Prostate gland (tissue), 2 donors: Measurements from ENCODE around the gene ARSB.

Experiments used
- POLR2A ChIP-seq: fragments of 450-650 bp; IDR thresholded peaks from one replicate; pipeline ENCODE4 v1.6.1; 2016; ENCODE audit warnings: antibody characterized with exemption, mild to moderate bottlenecking
- POLR2AphosphoS5 ChIP-seq: sonication (generic); formaldehyde crosslinking; IDR thresholded peaks from one replicate; pipeline ENCODE4 v1.6.1; 2017; ENCODE audit warnings: antibody characterized with exemption
- TF ChIP-seq, protein P1 (sequence below), 4 experiments: fragments of 200-600 bp in 2 of 4; fragments of 450-650 bp in 2 of 4; sonication (generic) in 2 of 4; IDR thresholded peaks; 1 replicate in 3 of 4; 2 replicates in 1 of 4; pipeline ENCODE4 v1.5.1; 2016 to 2019; ENCODE audit warnings: antibody characterized with exemption in 4 of 4, mild to moderate bottlenecking in 2 of 4, moderate library complexity in 2 of 4

GRCh38 chr5:78779771-78780616 lies 205.1 kb downstream of the ARSB start:
- TF ChIP-seq, protein P1, sequence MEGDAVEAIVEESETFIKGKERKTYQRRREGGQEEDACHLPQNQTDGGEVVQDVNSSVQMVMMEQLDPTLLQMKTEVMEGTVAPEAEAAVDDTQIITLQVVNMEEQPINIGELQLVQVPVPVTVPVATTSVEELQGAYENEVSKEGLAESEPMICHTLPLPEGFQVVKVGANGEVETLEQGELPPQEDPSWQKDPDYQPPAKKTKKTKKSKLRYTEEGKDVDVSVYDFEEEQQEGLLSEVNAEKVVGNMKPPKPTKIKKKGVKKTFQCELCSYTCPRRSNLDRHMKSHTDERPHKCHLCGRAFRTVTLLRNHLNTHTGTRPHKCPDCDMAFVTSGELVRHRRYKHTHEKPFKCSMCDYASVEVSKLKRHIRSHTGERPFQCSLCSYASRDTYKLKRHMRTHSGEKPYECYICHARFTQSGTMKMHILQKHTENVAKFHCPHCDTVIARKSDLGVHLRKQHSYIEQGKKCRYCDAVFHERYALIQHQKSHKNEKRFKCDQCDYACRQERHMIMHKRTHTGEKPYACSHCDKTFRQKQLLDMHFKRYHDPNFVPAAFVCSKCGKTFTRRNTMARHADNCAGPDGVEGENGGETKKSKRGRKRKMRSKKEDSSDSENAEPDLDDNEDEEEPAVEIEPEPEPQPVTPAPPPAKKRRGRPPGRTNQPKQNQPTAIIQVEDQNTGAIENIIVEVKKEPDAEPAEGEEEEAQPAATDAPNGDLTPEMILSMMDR (IDR thresholded peaks at IDR 0.05): no peak
- TF ChIP-seq POLR2AphosphoS5 (no peak), POLR2A (no peak)
